ENCODE results near the gene PRAMEF1.

DNA sequence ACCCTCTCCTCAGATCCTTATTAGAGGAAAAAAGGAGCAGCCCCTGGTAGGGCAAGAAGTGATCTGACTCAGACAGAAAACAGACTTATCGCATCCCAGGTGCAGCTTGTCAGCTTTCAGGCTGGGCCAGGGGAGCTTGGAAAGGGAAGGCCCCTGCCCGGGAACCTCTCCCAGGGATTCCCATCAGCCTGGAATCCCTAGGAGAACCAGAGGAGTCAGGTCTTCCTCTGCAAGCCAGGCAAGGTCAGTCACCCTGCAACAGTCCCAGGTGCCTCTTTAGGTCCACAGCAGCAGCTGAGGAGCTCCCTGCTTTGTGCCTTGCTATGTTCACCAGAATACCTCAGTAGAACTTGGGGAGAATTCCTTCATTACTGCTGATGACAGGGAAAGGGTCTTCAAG, 20.6 kb upstream of the PRAMEF1 start:
- TF ChIP-seq ZFX (IDR thresholded peaks at IDR 0.05; ENCODE audit: borderline replicate concordance) = no peak
- TF ChIP-seq, protein P1, sequence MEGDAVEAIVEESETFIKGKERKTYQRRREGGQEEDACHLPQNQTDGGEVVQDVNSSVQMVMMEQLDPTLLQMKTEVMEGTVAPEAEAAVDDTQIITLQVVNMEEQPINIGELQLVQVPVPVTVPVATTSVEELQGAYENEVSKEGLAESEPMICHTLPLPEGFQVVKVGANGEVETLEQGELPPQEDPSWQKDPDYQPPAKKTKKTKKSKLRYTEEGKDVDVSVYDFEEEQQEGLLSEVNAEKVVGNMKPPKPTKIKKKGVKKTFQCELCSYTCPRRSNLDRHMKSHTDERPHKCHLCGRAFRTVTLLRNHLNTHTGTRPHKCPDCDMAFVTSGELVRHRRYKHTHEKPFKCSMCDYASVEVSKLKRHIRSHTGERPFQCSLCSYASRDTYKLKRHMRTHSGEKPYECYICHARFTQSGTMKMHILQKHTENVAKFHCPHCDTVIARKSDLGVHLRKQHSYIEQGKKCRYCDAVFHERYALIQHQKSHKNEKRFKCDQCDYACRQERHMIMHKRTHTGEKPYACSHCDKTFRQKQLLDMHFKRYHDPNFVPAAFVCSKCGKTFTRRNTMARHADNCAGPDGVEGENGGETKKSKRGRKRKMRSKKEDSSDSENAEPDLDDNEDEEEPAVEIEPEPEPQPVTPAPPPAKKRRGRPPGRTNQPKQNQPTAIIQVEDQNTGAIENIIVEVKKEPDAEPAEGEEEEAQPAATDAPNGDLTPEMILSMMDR (IDR thresholded peaks at IDR 0.05) = no peak
